ENCODE measurements around the gene SMIM44.

The SMIM44 gene

DNA sequence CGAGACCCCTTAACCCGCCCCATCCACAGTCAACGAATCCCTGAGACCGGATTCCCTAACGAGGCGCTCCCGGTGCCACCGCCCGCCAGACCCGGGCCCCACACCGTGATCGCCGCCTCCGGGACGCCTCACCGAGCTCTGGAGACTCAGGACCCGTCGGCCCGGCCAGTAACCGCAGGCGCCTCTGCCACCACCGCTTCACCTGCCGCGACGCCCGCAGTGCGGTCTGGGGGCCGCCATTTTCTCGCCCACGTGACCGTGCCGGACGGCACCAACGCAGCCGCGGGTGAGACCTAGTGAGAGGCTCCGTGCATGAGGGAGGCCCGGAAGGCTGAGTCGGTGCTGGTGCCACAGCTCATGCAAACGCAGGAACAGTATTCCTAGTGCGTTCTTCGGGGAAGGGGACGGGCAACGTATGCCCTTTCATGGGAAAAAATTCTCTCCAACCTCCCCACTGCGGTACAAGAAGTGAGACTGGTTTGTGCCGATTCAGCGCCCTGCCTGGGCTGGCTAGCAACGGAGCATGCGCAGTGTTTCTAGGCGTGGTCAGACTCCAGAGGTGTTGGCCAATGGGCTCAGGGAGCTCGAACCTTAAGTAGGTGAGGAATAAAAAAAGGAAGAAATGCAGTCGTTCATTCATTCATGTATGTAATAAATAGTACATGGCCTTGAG, 17.3 kb upstream of the SMIM44 start, which contains the start of gene DOHH:
Gene DOHH, minus strand, starts transcription at position 246 of the 673 bp plus-strand sequence. CDS start 3,860 bp downstream, outside the sequence.
- peak; percentile 98 for DNase-seq (ENCODE audit: low read depth)

GRCh38 chr19:3499738-3500428, 16.6 kb upstream of the SMIM44 start:
- DNase-seq (ENCODE audit: low read depth) = no peak

- no peak for DNase-seq (ENCODE audit: low read depth)
These were observed 14.7 kb upstream of the SMIM44 start for GRCh38 chr19:3497757-3498520.

DNA sequence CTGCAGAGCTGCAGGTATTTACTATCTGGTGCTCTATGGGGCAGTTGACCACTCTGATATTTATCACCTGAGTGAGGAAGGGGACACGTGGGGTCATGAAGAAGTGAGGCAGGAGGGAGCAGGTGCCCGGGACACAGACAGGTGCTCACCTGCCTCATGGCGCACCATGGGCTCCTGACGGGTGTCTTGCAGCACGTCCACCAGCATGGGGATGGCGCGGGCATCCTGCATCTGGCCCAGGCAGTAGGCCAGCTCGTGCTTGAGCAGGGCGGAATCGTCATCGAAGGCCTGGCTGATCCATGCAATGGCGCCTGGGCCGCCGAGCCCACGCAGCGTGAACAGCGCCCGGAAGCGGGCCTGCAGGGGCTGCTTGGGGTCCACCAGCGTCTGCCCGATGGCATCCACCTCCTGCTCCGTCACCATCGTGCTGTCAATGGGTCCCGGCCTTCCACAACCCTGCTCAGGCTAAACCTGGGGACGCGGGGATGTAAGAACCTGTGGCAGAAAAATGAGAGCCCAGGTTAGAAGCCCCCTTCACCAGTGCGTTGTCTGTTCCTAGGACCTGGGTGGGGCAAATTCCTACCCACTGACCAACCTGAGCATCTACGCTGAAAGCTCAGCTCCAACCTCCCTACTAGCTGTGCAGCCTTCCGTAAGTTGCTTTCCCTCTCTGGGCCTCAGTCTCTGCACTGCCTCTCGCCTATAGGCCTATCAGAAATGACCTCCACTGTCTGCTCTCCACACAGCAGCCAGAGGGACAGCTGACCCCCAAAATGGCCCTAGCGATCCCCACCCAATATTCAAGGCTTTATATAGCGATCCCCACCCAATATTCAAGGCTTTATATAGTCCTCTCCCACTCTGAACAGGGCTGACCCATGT, 13.4 kb upstream of the SMIM44 start:
- DNase-seq (ENCODE audit: low read depth) = no peak

GRCh38 chr19:3494559-3494958, 11.3 kb upstream of the SMIM44 start:
- no peak for DNase-seq (ENCODE audit: low read depth)

- DNase-seq (ENCODE audit: low read depth) = no peak
These were observed 10.8 kb upstream of the SMIM44 start for GRCh38 chr19:3494051-3494450.

DNA sequence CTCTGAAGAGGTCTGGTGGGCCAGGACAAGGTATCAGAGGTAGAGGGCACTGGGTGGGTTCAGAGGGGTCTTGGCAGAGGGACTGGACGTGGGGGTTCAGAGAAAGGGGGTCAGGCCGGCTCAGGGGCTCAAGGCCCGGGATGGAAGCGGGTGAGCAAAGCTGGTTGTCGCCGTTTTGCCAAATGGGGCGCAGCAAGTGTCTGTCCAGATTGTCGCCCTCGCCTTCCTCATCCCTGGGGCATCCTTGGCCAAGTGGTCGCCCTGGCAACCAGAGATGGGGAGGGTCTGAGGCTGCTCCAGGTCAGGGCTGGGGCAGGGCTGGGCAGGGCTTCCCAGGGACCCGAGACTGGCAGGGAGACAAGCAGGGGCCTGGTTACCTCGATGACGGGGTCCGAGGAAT, 10.4 kb upstream of the SMIM44 start:
- DNase-seq (ENCODE audit: low read depth) = no peak

- DNase-seq (ENCODE audit: low read depth) = no peak
These were observed 9.7 kb upstream of the SMIM44 start for GRCh38 chr19:3492919-3493318.

GRCh38 chr19:3492131-3492839, 9.0 kb upstream of the SMIM44 start:
- DNase-seq (ENCODE audit: low read depth) = no peak

- no peak for DNase-seq (ENCODE audit: low read depth)
These were observed 8.3 kb upstream of the SMIM44 start for GRCh38 chr19:3491396-3492119.

GRCh38 chr19:3482507-3483225, 575 bp downstream of the SMIM44 start:
- no peak for DNase-seq (ENCODE audit: low read depth)

DNA sequence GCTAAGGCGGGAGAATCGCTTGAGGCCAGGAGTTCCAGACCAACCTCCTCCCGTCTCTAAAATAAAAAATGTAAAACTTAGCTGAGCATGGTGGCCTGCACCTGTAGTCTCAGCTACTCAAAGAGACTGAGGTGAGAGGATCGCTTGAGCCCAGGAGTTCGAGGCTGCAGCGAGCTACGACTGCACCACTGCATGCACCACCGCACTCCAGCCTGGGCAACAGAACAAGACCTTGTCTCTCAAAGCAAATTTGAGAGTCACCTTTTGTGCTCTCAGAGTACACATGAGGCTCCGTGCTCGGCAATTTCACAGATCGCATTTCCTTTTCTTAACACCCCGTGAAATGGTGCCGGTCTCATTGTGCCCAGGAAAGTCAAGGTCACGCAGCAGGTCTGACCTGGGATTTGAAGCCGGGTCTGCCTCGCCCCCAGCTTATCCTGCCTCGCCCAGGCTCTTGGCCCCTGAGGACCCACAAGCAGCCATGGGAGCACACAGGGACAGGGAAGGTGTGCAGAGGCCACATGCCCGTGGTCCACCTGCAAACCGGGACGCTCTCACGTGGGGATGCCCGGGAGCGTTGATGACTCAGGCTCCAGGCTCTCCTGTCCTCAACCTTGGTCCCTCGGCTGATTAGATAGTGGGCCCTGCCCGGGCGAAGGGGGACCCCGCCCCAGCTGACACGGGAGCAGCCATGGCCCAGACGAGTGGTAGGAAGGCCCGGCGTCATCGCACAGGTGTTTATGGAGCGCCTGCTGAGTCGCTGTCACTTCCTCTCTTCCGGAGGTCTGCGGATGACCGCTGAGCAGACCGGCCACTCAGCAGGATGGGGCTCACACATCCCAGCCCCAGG, 1.8 kb downstream of the SMIM44 start:
- DNase-seq (ENCODE audit: low read depth) = no peak

GRCh38 chr19:3480383-3481091, 2.7 kb downstream of the SMIM44 start, which contains the start of gene SMIM24:
Gene SMIM24, minus strand, starts transcription at chr19:3480525. Its CDS starts 62 bp downstream, at chr19:3480463.
- no peak for DNase-seq (ENCODE audit: low read depth)

DNA sequence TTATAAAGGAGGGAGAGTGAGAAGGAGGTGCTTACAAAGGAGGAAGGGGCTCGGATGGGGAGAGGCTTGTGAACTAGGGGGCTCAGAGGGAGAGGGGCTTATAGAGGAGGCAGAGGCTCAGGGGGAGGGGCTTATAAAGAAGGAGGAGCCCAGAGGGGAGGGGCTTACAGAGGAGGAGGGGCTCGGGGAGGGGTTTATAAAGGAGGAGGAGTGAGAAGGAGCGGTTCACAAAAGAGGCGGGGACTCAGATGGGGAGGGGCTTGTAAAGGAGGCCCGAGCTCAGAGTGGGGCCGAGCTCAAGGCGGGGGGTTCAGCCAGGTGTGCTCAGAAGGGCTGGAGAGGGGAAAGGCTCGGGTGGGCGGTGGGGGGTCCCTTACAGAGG, 3.4 kb downstream of the SMIM44 start:
- DNase-seq (ENCODE audit: low read depth) = no peak

- DNase-seq (ENCODE audit: low read depth) = no peak
These were observed 3.9 kb downstream of the SMIM44 start for GRCh38 chr19:3479177-3479833.

GRCh38 chr19:3478409-3479176, 4.6 kb downstream of the SMIM44 start:
- DNase-seq (ENCODE audit: low read depth) = no peak

GRCh38 chr19:3477951-3478350, 5.3 kb downstream of the SMIM44 start:
- no peak for DNase-seq (ENCODE audit: low read depth)
